RWPE2 (cell line): Measurements from ENCODE around the gene P4HB.

Experiments used
- ATAC-seq: fragments of 200-7000 bp; cut with Tn5 transposase; 3 replicates; pipeline ENCODE4 v1.9.1; 2021; ENCODE audit warnings: low read depth
- DNase-seq: peaks from one replicate; pipeline ENCODE4 v3.0.0-alpha.2; 2020; ENCODE audit warnings: low spot score
- H3K27ac ChIP-seq: fragments of 450-650 bp; 2 replicates; pipeline ENCODE4 v1.5.1; 2017; ENCODE audit warnings: mild to moderate bottlenecking; ENCODE audit not compliant: poor library complexity, severe bottlenecking
- H3K27me3 ChIP-seq: fragments of 250-450 bp; sonication (Bioruptor Pico); 2 replicates; pipeline ENCODE4 v1.5.1; 2021; ENCODE audit warnings: mild to moderate bottlenecking, moderate library complexity; ENCODE audit not compliant: insufficient read depth, poor library complexity, severe bottlenecking
- H3K36me3 ChIP-seq: fragments of 250-450 bp; sonication (Bioruptor Pico); 2 replicates; pipeline ENCODE4 v1.5.1; 2020; ENCODE audit warnings: low read depth, mild to moderate bottlenecking, moderate library complexity
- H3K4me1 ChIP-seq: fragments of 250-450 bp; sonication (Bioruptor Pico); 2 replicates; pipeline ENCODE4 v1.5.1; 2021; ENCODE audit warnings: mild to moderate bottlenecking, moderate library complexity; ENCODE audit not compliant: insufficient read depth, poor library complexity, severe bottlenecking
- H3K4me3 ChIP-seq: fragments of 250-450 bp; sonication (Bioruptor Pico); 2 replicates; pipeline ENCODE4 v1.5.1; 2021; ENCODE audit warnings: mild to moderate bottlenecking, moderate library complexity; ENCODE audit not compliant: severe bottlenecking
- H3K9me3 ChIP-seq: fragments of 250-450 bp; sonication (Bioruptor Pico); 2 replicates; pipeline ENCODE4 v1.5.1; 2021; ENCODE audit warnings: mild to moderate bottlenecking, moderate library complexity; ENCODE audit not compliant: severe bottlenecking
- TF ChIP-seq, protein P1 (sequence below): fragments of 450-650 bp; IDR thresholded peaks from one replicate; pipeline ENCODE4 v1.5.1; 2017; ENCODE audit warnings: mild to moderate bottlenecking, moderate library complexity; ENCODE audit not compliant: poor library complexity, severe bottlenecking

Gene P4HB

GRCh38 chr17:81824595-81824994 lies 35.7 kb downstream of the P4HB start:
- DNase-seq (no peak), ATAC-seq (no peak)
- Histone ChIP-seq H3K36me3 (no peaks in the 10 kb centered on the region), H3K4me3 (no peak overlapping the region), H3K9me3 (no peaks in the 10 kb centered on the region), H3K27me3 (no peaks in the 10 kb centered on the region), H3K4me1 (no peaks in the 10 kb centered on the region), H3K27ac (no peak overlapping the region)
- TF ChIP-seq, protein P1, sequence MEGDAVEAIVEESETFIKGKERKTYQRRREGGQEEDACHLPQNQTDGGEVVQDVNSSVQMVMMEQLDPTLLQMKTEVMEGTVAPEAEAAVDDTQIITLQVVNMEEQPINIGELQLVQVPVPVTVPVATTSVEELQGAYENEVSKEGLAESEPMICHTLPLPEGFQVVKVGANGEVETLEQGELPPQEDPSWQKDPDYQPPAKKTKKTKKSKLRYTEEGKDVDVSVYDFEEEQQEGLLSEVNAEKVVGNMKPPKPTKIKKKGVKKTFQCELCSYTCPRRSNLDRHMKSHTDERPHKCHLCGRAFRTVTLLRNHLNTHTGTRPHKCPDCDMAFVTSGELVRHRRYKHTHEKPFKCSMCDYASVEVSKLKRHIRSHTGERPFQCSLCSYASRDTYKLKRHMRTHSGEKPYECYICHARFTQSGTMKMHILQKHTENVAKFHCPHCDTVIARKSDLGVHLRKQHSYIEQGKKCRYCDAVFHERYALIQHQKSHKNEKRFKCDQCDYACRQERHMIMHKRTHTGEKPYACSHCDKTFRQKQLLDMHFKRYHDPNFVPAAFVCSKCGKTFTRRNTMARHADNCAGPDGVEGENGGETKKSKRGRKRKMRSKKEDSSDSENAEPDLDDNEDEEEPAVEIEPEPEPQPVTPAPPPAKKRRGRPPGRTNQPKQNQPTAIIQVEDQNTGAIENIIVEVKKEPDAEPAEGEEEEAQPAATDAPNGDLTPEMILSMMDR = no peak

- H3K27ac ChIP-seq = no peak overlapping the region
These were observed 36.4 kb downstream of the P4HB start for GRCh38 chr17:81823820-81824550.

DNA sequence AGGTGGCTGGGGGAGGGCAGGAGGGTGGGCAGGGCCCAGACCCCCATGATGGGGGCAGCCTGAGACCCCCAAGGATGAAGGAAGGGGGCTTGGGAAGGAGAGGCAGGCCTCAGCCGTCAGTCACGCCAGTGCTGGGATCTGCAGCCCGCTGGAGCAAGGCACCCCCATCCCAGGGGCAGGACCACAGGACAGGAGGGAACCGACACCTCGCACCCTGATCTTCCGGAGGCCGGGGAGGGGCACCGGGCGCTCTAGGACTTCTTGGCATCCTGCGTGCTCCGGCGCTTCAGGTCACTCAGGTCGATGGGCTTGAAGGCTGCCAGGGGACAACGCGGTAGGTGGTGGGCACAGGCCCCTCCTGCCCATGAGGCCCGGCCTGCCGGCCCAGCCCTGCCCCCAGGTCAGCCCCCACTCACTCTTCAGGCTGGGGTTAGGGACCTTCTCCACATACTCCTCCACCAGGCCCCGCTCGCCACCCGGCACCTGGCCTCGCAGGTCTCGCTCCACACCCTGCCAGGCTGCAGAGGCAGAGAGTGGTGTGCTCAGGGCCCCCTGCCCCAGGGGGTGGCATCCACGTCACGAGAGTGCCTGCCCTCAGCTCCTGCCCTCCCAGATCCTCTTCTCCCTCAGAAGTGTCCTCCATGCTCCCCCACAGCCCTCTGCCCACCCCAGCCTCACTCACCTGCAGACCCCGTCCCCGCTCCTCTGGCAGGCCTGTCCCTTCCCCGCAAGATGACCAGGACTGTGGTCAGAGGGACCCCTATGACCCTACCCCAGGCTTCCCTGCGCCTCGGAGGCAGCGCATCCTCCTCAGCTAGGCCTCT lies 37.1 kb downstream of the P4HB start:
- TF ChIP-seq, protein P1 = no peak
- no peaks in the 10 kb centered on the region for H3K9me3 ChIP-seq
- H3K36me3 ChIP-seq = no peaks in the 10 kb centered on the region
- no peak overlapping the region for H3K4me3 ChIP-seq
- H3K27ac ChIP-seq = no peak overlapping the region
- no peaks in the 10 kb centered on the region for H3K4me1 ChIP-seq
- DNase-seq (no peak), ATAC-seq (no peak)
- H3K27me3 ChIP-seq = no peaks in the 10 kb centered on the region

More at GRCh38 chr17:81823820-81824550, 36.4 kb downstream of the P4HB start:
- ATAC-seq (no peak), DNase-seq (no peak)
- H3K27me3 ChIP-seq = no peaks in the 10 kb centered on the region
- no peaks in the 10 kb centered on the region for H3K36me3 ChIP-seq
- H3K4me3 ChIP-seq = no peak overlapping the region
- no peaks in the 10 kb centered on the region for H3K4me1 ChIP-seq
- TF ChIP-seq, protein P1 = no peak
- no peaks in the 10 kb centered on the region for H3K9me3 ChIP-seq

DNA sequence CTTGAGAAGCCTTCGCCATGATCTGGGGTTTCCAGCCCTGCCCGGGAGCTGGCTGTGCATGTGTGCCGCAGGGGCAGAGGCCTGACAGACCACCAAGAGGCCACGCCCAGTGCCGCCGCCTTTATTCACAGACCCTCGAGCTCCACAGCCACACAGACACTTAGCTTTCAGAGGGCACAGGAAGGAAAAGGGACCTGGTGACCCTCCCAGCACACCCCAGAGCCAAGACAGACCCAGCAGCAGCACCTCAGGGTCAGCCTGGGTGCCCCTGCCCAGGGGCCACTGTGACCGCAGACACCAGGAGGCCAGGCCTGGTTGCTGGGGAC lies 38.1 kb downstream of the P4HB start:
- DNase-seq = no peak
- H3K36me3 ChIP-seq = no peaks in the 10 kb centered on the region
- ATAC-seq = no peak
- no peak overlapping the region for H3K27ac ChIP-seq
- H3K4me3 ChIP-seq = no peak overlapping the region
- TF ChIP-seq, protein P1 = no peak
- H3K9me3 ChIP-seq = no peaks in the 10 kb centered on the region
- H3K27me3 ChIP-seq = no peaks in the 10 kb centered on the region
- H3K4me1 ChIP-seq = no peaks in the 10 kb centered on the region
